H9 (cell line): ENCODE results near the gene TMEM115. TPM values are rescaled to one million over a fixed set of nuclear protein-coding genes. Genes with fewer than 3 reads are reported as not detected.

Source experiments
- DNase-seq: peaks from one replicate; pipeline ENCODE4 v3.0.0-alpha.2; 2017
- H2AFZ ChIP-seq: one replicate; pipeline ENCODE4 v1.6.1; 2013; ENCODE audit warnings: mild to moderate bottlenecking, low read length, control low read depth, moderate library complexity
- H2AK5ac ChIP-seq: 2 replicates; pipeline ENCODE4 v1.6.1; 2013; ENCODE audit warnings: low read length, control low read depth, mixed read lengths; ENCODE audit not compliant: insufficient read length
- H2BK120ac ChIP-seq: one replicate; pipeline ENCODE4 v1.6.1; 2013; ENCODE audit warnings: low read depth, mild to moderate bottlenecking, low read length, control low read depth, inconsistent platforms; ENCODE audit not compliant: poor library complexity, severe bottlenecking
- H2BK12ac ChIP-seq: 2 replicates; pipeline ENCODE4 v1.6.1; 2013; ENCODE audit warnings: low read length, control low read depth, mixed read lengths, low read depth; ENCODE audit not compliant: insufficient read length
- H2BK15ac ChIP-seq: 2 replicates; pipeline ENCODE4 v1.6.1; 2013; ENCODE audit warnings: low read depth, low read length, control low read depth
- H2BK20ac ChIP-seq: one replicate; pipeline ENCODE4 v1.6.1; 2013; ENCODE audit warnings: low read depth, mild to moderate bottlenecking, low read length, control low read depth, inconsistent platforms; ENCODE audit not compliant: poor library complexity, severe bottlenecking
- H2BK5ac ChIP-seq: 2 replicates; pipeline ENCODE4 v1.6.1; 2013; ENCODE audit warnings: low read length, control low read depth, mixed read lengths; ENCODE audit not compliant: insufficient read length
- H3K14ac ChIP-seq: 2 replicates; pipeline ENCODE4 v1.6.1; 2013; ENCODE audit warnings: low read length, control low read depth; ENCODE audit not compliant: insufficient read depth
- H3K18ac ChIP-seq: 2 replicates; pipeline ENCODE4 v1.6.1; 2013; ENCODE audit warnings: low read depth, mild to moderate bottlenecking, mixed read lengths, low read length, control low read depth; ENCODE audit not compliant: insufficient read length
- H3K23ac ChIP-seq: 2 replicates; pipeline ENCODE4 v1.6.1; 2013; ENCODE audit warnings: low read length, control low read depth, mixed read lengths, low read depth; ENCODE audit not compliant: insufficient read length
- H3K23me2 ChIP-seq: 2 replicates; pipeline ENCODE4 v1.6.1; 2013; ENCODE audit warnings: low read depth, mild to moderate bottlenecking, mixed read lengths, low read length, control low read depth; ENCODE audit not compliant: insufficient read length, poor library complexity, severe bottlenecking
- H3K27ac ChIP-seq: 2 replicates; pipeline ENCODE4 v1.5.1; 2013; ENCODE audit warnings: low read length, control low read depth, mixed read lengths, low read depth; ENCODE audit not compliant: insufficient read length
- H3K27me3 ChIP-seq: 2 replicates; pipeline ENCODE4 v1.6.1; 2013; ENCODE audit warnings: low read length, control low read depth, inconsistent platforms; ENCODE audit not compliant: insufficient read depth
- H3K4ac ChIP-seq: 2 replicates; pipeline ENCODE4 v1.6.1; 2013; ENCODE audit warnings: low read depth, mild to moderate bottlenecking, control low read depth, inconsistent platforms, low read length, moderate library complexity
- H3K4me1 ChIP-seq: 2 replicates; pipeline ENCODE4 v1.6.1; 2013; ENCODE audit warnings: low read length, control low read depth, inconsistent platforms; ENCODE audit not compliant: insufficient read depth
- H3K4me2 ChIP-seq: 2 replicates; pipeline ENCODE4 v1.6.1; 2013; ENCODE audit warnings: low read length, control low read depth, mixed read lengths; ENCODE audit not compliant: insufficient read length, insufficient read depth
- H3K56ac ChIP-seq: 2 replicates; pipeline ENCODE4 v1.6.1; 2013; ENCODE audit warnings: low read depth, mild to moderate bottlenecking, mixed read lengths, low read length, control low read depth; ENCODE audit not compliant: insufficient read length
- H3K79me1 ChIP-seq: 2 replicates; pipeline ENCODE4 v1.6.1; 2013; ENCODE audit warnings: low read depth, mild to moderate bottlenecking, moderate library complexity, low read length, control low read depth, inconsistent platforms; ENCODE audit not compliant: insufficient read depth, poor library complexity, severe bottlenecking
- H3K79me2 ChIP-seq: 2 replicates; pipeline ENCODE4 v1.6.1; 2013; ENCODE audit warnings: low read length, control low read depth, inconsistent platforms; ENCODE audit not compliant: insufficient read depth
- H3K9ac ChIP-seq: 2 replicates; pipeline ENCODE4 v1.6.1; 2013; ENCODE audit warnings: low read length, control low read depth, mixed read lengths; ENCODE audit not compliant: insufficient read length; ENCODE audit errors: extremely low read depth
- H3K9me3 ChIP-seq: one replicate; pipeline ENCODE4 v1.6.1; 2013; ENCODE audit warnings: low read depth, low read length, inconsistent platforms; ENCODE audit not compliant: control insufficient read depth
- H3T11ph ChIP-seq: one replicate; pipeline ENCODE4 v1.6.1; 2013; ENCODE audit warnings: mild to moderate bottlenecking, low read length, control low read depth, inconsistent platforms
- H4K20me1 ChIP-seq: one replicate; pipeline ENCODE4 v1.6.1; 2013; ENCODE audit not compliant: control insufficient read depth, insufficient read length, insufficient read depth
- H4K5ac ChIP-seq: 2 replicates; pipeline ENCODE4 v1.6.1; 2013; ENCODE audit warnings: low read depth, mild to moderate bottlenecking, mixed read lengths, low read length, control low read depth; ENCODE audit not compliant: insufficient read length
- H4K8ac ChIP-seq: replicated peaks from 2 replicates; pipeline ENCODE4 v1.6.1; 2013; ENCODE audit warnings: low read length, control low read depth, mixed read lengths, low read depth; ENCODE audit not compliant: insufficient read length
- H4K91ac ChIP-seq: 2 replicates; pipeline ENCODE4 v1.6.1; 2013; ENCODE audit warnings: low read depth, mild to moderate bottlenecking, moderate library complexity, mixed read lengths, low read length, control low read depth; ENCODE audit not compliant: insufficient read length
- H3K27ac Mint-ChIP-seq, 3 experiments: 2 replicates in 2 of 3; 3 replicates in 1 of 3; pipeline ENCODE4 v1.8.0; 2020 to 2021; ENCODE audit warnings: mixed read lengths in 3 of 3, mild to moderate bottlenecking in 1 of 3, moderate library complexity in 1 of 3
- H3K27me3 Mint-ChIP-seq: 2 replicates; pipeline ENCODE4 v1.8.0; 2021; ENCODE audit warnings: low read depth, mild to moderate bottlenecking, moderate library complexity, mixed read lengths
- H3K36me3 Mint-ChIP-seq, 3 experiments: 2 replicates in 2 of 3; 3 replicates in 1 of 3; pipeline ENCODE4 v1.8.0; 2020 to 2021; ENCODE audit warnings: low read depth in 3 of 3, mixed read lengths in 3 of 3; ENCODE audit not compliant: insufficient read depth in 1 of 3
- H3K4me1 Mint-ChIP-seq, 2 experiments: 2 replicates each; pipeline ENCODE4 v1.8.0; 2020; ENCODE audit warnings: mixed read lengths in 2 of 2
- H3K4me3 Mint-ChIP-seq, 2 experiments: 2 replicates in 1 of 2; 3 replicates in 1 of 2; pipeline ENCODE4 v1.8.0; 2020 to 2021; ENCODE audit warnings: mild to moderate bottlenecking in 2 of 2, mixed read lengths in 2 of 2, moderate library complexity in 1 of 2
- H3K9me3 Mint-ChIP-seq, 2 experiments: 2 replicates in 1 of 2; 3 replicates in 1 of 2; pipeline ENCODE4 v1.8.0; 2020; ENCODE audit warnings: mild to moderate bottlenecking in 2 of 2, mixed read lengths in 2 of 2, moderate library complexity in 1 of 2
- CTCF ChIP-seq: fragments of 200-600 bp; sonication (generic); conservative IDR thresholded peaks from 3 replicates; pipeline ENCODE4 v1.8.0; 2021; ENCODE audit warnings: antibody characterized with exemption, mild to moderate bottlenecking
- WGBS: extraction: QIAGEN DNeasy Blood & Tissue Kit; methylation state at CpG from one replicate; pipeline ENCODE4 v1.1.7; 2013; ENCODE audit warnings: missing lambda C conversion rate, low lambda C conversion rate, mixed read lengths; ENCODE audit not compliant: insufficient read length; ENCODE audit errors: extremely low coverage; 5-methylcytosine and 5-hydroxymethylcytosine counted together
- total RNA-seq: library from RNA; stranded (reverse); gene quantifications from 2 replicates; pipeline ENCODE4 v1.2.1, GENCODE V29; 2021

The TMEM115 gene
- total RNA-seq, 1 experiment from 2014 or later = 32.3 TPM

GRCh38 chr3:50340448-50341329 lies 18.6 kb downstream of the TMEM115 start, which contains the start of gene RASSF1:
RASSF1 (minus strand) TSS chr3:50340836; CDS start chr3:50340805, 31 bp downstream.
- Histone ChIP-seq H3K9me3 (no peaks in the 10 kb centered on the region), H2BK20ac (no peak within 1 kb of the TSS), H3K27me3 (peaks cover 19% of the 10 kb centered on the region; the same call in 1 of the 2 replicates), H2AK5ac (no peak within 1 kb of the TSS), H3K4ac (no peak within 1 kb of the TSS), H2BK5ac (no peak within 1 kb of the TSS), H4K5ac (no peak within 1 kb of the TSS), H3K79me1 (no peaks in the 10 kb centered on the region), H4K91ac (no peak within 1 kb of the TSS), H3K23ac (no peak within 1 kb of the TSS), H3K4me2 (peak within 1 kb of the TSS; percentile 61), H3K14ac (0 out of 2 replicates have a peak within 1 kb of the TSS, but pooled peaks have one; percentile 0), H2BK120ac (no peak within 1 kb of the TSS), H3K18ac (no peak within 1 kb of the TSS), H3K23me2 (peaks cover 28% of the 10 kb centered on the region), H3K79me2 (peaks cover 5% of the 10 kb centered on the region; the same call in 1 of the 2 replicates), H2AFZ (no peak within 1 kb of the TSS), H2BK12ac (no peak within 1 kb of the TSS), H3K4me1 (no peaks in the 10 kb centered on the region; the same call in 1 of the 2 replicates), H2BK15ac (no peak within 1 kb of the TSS), H3K56ac (no peak within 1 kb of the TSS), H3K27ac (no peak within 1 kb of the TSS), H3T11ph (no peak within 1 kb of the TSS), H3K9ac (no peak within 1 kb of the TSS), H4K20me1 (no peaks in the 10 kb centered on the region), H4K8ac (no peak within 1 kb of the TSS)
- H3K4me3 Mint-ChIP-seq = peak within 1 kb of the TSS; percentile 51 to 72
- no CpG with 5 or more reads among the region's 85 CpGs for WGBS
- H3K4me1 Mint-ChIP-seq = peaks cover 24 to 34% of the 10 kb centered on the region in 2 experiments
- H3K27me3 Mint-ChIP-seq = peaks cover 70% of the 10 kb centered on the region
- H3K9me3 Mint-ChIP-seq = no peaks in the 10 kb centered on the region; a peak in 1 of 5 replicates
- DNase-seq = peak; percentile 60
- no peak for TF ChIP-seq CTCF
- no peak within 1 kb of the TSS for H3K27ac Mint-ChIP-seq
- no peaks in the 10 kb centered on the region; a peak in 3 of 7 replicates for H3K36me3 Mint-ChIP-seq
